HCT116 (cell line): Measurements from ENCODE around the gene DOCK1. TPM values are rescaled to one million over a fixed set of nuclear protein-coding genes. Genes with fewer than 3 reads are reported as not detected.

Source experiments
- ATAC-seq: fragments of 200-7000 bp; cut with Tn5 transposase; 2 replicates; pipeline ENCODE4 v1.9.1; 2020; ENCODE audit warnings: mild to moderate bottlenecking, moderate library complexity
- BruUV-seq: library from RNA; stranded (reverse); fragments of 400-500 nt; replicated peaks from 2 replicates; lab custom pipeline; 2021; lab: Mats Ljungman, UMichigan
- CTCF ChIA-PET: fragments of 300-600 bp; sonication (Branson Sonifier 250); formaldehyde crosslinking; loops from one replicate; lab custom pipeline; 2021; ENCODE audit warnings: antibody characterized with exemption; lab: Charles Lee
- POLR2A ChIA-PET: fragments of 300-600, 350-600 bp; sonication (Branson Sonifier 250); formaldehyde crosslinking; loops from one replicate; lab custom pipeline; 2021; ENCODE audit warnings: antibody characterized with exemption; lab: Charles Lee
- RAD21 ChIA-PET, 2 experiments: fragments of 300-600 bp; sonication (Branson Sonifier 250); formaldehyde crosslinking; loops; one replicate each; lab custom pipeline; 2023; ENCODE audit warnings: low total read pairs in 2 of 2; ENCODE audit not compliant: uncharacterized antibody in 2 of 2, unreplicated experiment in 2 of 2, low non-redundant PET in 1 of 2; lab: Charles Lee
- DNase-seq: peaks from one replicate; pipeline ENCODE4 v3.0.0-alpha.2; 2010; ENCODE audit warnings: low read depth, low spot score
- H2AFZ ChIP-seq: fragments of 200-600 bp; shearing (Covaris generic), sonication (generic); 2 replicates; pipeline ENCODE4 v1.6.1; 2017; ENCODE audit warnings: low read depth, mixed run types, mixed read lengths, antibody characterized with exemption, low read length; ENCODE audit not compliant: poor library complexity, severe bottlenecking
- H3K27ac ChIP-seq: 2 replicates; pipeline ENCODE4 v1.5.1; 2012; ENCODE audit warnings: low read depth, low read length
- H3K27me3 ChIP-seq: fragments of 200-600 bp; sonication (generic); 2 replicates; pipeline ENCODE4 v1.6.1; 2016; ENCODE audit warnings: mixed run types, low read length, mixed read lengths; ENCODE audit not compliant: insufficient read depth
- H3K36me3 ChIP-seq, 2 experiments: fragments of 200-500 bp in 1 of 2; fragments of 200-600 bp in 1 of 2; sonication (Bioruptor generic) in 1 of 2; sonication (generic) in 1 of 2; 2 replicates each; pipeline versions ENCODE4 v1.5.1 to v1.6.1; 2014 to 2016; ENCODE audit warnings: low read length in 2 of 2, inconsistent platforms in 1 of 2, mixed read lengths in 1 of 2, mixed run types in 1 of 2; ENCODE audit not compliant: insufficient read depth in 2 of 2, control insufficient read depth in 1 of 2
- H3K4me1 ChIP-seq, 2 experiments: fragments of 200-600 bp in 1 of 2; sonication (generic) in 1 of 2; 2 replicates each; pipeline versions ENCODE4 v1.5.1 to v1.6.1; 2012 to 2017; ENCODE audit warnings: low read length in 2 of 2, inconsistent platforms in 1 of 2, mild to moderate bottlenecking in 1 of 2, mixed read lengths in 1 of 2, mixed run types in 1 of 2, moderate library complexity in 1 of 2; ENCODE audit not compliant: insufficient read depth in 2 of 2, control insufficient read depth in 1 of 2
- H3K4me2 ChIP-seq: fragments of 200-600 bp; sonication (generic); 2 replicates; pipeline ENCODE4 v1.6.1; 2017; ENCODE audit warnings: mixed run types, low read length, mixed read lengths
- H3K4me3 ChIP-seq, 2 experiments: fragments of 200-600 bp in 1 of 2; sonication (generic) in 1 of 2; replicated peaks in 1 of 2; 2 replicates each; pipeline ENCODE4 v1.5.1; 2011 to 2016; ENCODE audit warnings: low read length in 2 of 2, control low read depth in 1 of 2, low read depth in 1 of 2, mild to moderate bottlenecking in 1 of 2, mixed read lengths in 1 of 2, mixed run types in 1 of 2
- H3K79me2 ChIP-seq: fragments of 200-600 bp; sonication (generic); 2 replicates; pipeline ENCODE4 v1.6.1; 2017; ENCODE audit warnings: mild to moderate bottlenecking, mixed run types, low read length, moderate library complexity, mixed read lengths; ENCODE audit not compliant: insufficient read depth
- H3K9ac ChIP-seq: fragments of 200-600 bp; sonication (generic); 2 replicates; pipeline ENCODE4 v1.6.1; 2016; ENCODE audit warnings: low read length, mixed read lengths
- H3K9me2 ChIP-seq: fragments of 200-600 bp; sonication (generic), shearing (Covaris generic); 2 replicates; pipeline ENCODE4 v1.6.1; 2017; ENCODE audit warnings: mixed run types, mild to moderate bottlenecking, moderate library complexity; ENCODE audit not compliant: insufficient read depth
- H3K9me3 ChIP-seq, 2 experiments: fragments of 200-500 bp in 1 of 2; fragments of 200-600 bp in 1 of 2; sonication (Bioruptor generic) in 1 of 2; sonication (generic) in 1 of 2; 2 replicates each; pipeline ENCODE4 v1.6.1; 2014 to 2017; ENCODE audit warnings: low read length in 2 of 2, mixed read lengths in 2 of 2, inconsistent platforms in 1 of 2, low read depth in 1 of 2, mild to moderate bottlenecking in 1 of 2, mixed run types in 1 of 2, moderate library complexity in 1 of 2; ENCODE audit not compliant: control insufficient read depth in 1 of 2, insufficient read depth in 1 of 2
- H4K20me1 ChIP-seq: fragments of 200-600 bp; sonication (generic), shearing (Covaris generic); 2 replicates; pipeline ENCODE4 v1.6.1; 2017; ENCODE audit warnings: mixed run types, mild to moderate bottlenecking, moderate library complexity; ENCODE audit not compliant: insufficient read depth
- CBX3 ChIP-seq: IDR thresholded peaks from 2 replicates; pipeline ENCODE4 v1.6.1; 2012; ENCODE audit warnings: low read depth
- CEBPB ChIP-seq: IDR thresholded peaks from 2 replicates; pipeline ENCODE4 v1.6.1; 2012; ENCODE audit warnings: low read depth
- EZH2phosphoT487 ChIP-seq: fragments of 200-600 bp; IDR thresholded peaks from 2 replicates; pipeline ENCODE4 v1.6.1; 2018; ENCODE audit warnings: antibody characterized with exemption, borderline replicate concordance
- FOSL1 ChIP-seq: IDR thresholded peaks from 2 replicates; pipeline ENCODE4 v1.6.1; 2012; ENCODE audit warnings: low read depth
- JUND ChIP-seq: IDR thresholded peaks from 2 replicates; pipeline ENCODE4 v1.6.1; 2012
- RAD21 ChIP-seq: IDR thresholded peaks from 2 replicates; pipeline ENCODE4 v1.6.1; 2012; ENCODE audit warnings: low read depth, mild to moderate bottlenecking
- SIN3A ChIP-seq: IDR thresholded peaks from 2 replicates; pipeline ENCODE4 v1.6.1; 2012; ENCODE audit warnings: low read depth
- SP1 ChIP-seq: IDR thresholded peaks from 2 replicates; pipeline ENCODE4 v1.6.1; 2012; ENCODE audit warnings: low read depth
- SRF ChIP-seq: IDR thresholded peaks from 2 replicates; pipeline ENCODE4 v1.6.1; 2012; ENCODE audit warnings: low read depth
- TCF7L2 ChIP-seq: IDR thresholded peaks from 2 replicates; pipeline ENCODE4 v1.7.0; 2011; ENCODE audit warnings: borderline replicate concordance, inconsistent platforms; ENCODE audit not compliant: insufficient read depth, insufficient read length; ENCODE audit errors: extremely low read depth
- YY1 ChIP-seq: IDR thresholded peaks from 2 replicates; pipeline ENCODE4 v1.6.1; 2011; ENCODE audit warnings: low read length, low read depth, moderate library complexity, mild to moderate bottlenecking; ENCODE audit not compliant: insufficient replicate concordance; ENCODE audit errors: extremely low read depth
- ZFX ChIP-seq: fragments of 450-650 bp; IDR thresholded peaks from 2 replicates; pipeline ENCODE4 v1.6.1; 2017
- ZNF274 ChIP-seq: fragments of 200-500 bp; sonication (Bioruptor generic); IDR thresholded peaks from 2 replicates; pipeline ENCODE4 v1.6.1; 2014; ENCODE audit warnings: mild to moderate bottlenecking, low read depth, low read length, inconsistent platforms
- intact Hi-C: fragments of 100-400 bp; cut with micrococcal nuclease; formaldehyde crosslinking; loops from 2 replicates; pipeline ENCODE4 v1.10.0; 2022
- total RNA-seq: library from RNA; stranded (reverse); gene quantifications from one replicate; pipeline ENCODE4 v1.2.1, GENCODE V29; 2021; ENCODE audit not compliant: unreplicated experiment
- TF ChIP-seq, protein P1 (sequence below): IDR thresholded peaks from 2 replicates; pipeline ENCODE4 v1.6.1; 2012
- TF ChIP-seq, protein P2 (sequence below): IDR thresholded peaks from 2 replicates; pipeline ENCODE4 v1.6.1; 2012; ENCODE audit warnings: low read depth

DOCK1 gene
- total RNA-seq, 1 experiment from 2014 or later = 46.5 TPM

DNA sequence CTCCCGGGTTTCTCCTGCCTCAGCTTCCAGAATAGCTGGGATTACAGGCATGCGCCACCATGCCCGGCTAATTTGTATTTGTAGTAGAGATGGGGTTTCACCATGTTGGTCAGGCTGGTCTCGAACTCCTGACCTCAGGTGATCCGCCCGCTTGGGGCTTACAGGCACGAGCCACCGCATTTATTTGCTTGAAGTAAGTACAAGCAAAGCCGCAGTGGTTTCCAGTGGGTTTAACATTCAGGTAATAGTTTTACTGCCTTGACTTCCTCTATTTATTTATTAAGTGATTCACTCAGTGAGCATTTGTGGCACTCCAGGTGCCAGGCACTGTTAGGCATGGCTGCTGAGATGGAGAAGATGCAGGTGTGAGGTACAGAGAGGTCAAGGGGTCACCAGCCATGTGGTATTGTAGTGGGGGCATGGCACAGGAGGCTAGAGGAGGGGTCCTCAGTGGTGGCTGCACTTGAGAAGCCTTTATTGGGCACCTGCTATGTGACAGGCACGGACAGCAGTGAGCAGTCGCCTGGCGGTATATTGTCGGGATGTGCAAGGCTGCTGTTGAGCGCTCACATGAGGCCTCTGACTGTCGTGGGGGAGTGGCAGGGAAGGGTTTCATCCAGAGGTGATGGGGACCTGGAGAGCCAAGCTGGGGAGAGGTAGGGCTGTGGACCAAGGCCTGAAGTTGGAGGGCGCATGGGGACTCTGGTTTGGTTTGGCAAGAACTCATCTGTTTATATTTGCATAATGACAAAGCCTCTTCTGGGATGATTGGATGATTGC is 54.9 kb downstream of the DOCK1 start:
- ATAC-seq = no peak
- Histone ChIP-seq H3K79me2 (peaks cover 40% of the 10 kb centered on the region; the same call in 1 of the 2 replicates), H3K4me2 (no peak overlapping the region), H3K27me3 (no peaks in the 10 kb centered on the region), H2AFZ (no peak overlapping the region), H3K9me3 (no peaks in the 10 kb centered on the region)
- TF ChIP-seq CBX3 = no peak
- TF ChIP-seq, protein P1, sequence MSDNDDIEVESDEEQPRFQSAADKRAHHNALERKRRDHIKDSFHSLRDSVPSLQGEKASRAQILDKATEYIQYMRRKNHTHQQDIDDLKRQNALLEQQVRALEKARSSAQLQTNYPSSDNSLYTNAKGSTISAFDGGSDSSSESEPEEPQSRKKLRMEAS = no peak
- no peak for TF ChIP-seq YY1
- no peak for TF ChIP-seq RAD21
- TF ChIP-seq FOSL1 = no peak
- no peak for TF ChIP-seq JUND
- no peak for TF ChIP-seq SP1
- TF ChIP-seq TCF7L2 = no peak
- no peak for TF ChIP-seq SRF
- TF ChIP-seq, protein P2, sequence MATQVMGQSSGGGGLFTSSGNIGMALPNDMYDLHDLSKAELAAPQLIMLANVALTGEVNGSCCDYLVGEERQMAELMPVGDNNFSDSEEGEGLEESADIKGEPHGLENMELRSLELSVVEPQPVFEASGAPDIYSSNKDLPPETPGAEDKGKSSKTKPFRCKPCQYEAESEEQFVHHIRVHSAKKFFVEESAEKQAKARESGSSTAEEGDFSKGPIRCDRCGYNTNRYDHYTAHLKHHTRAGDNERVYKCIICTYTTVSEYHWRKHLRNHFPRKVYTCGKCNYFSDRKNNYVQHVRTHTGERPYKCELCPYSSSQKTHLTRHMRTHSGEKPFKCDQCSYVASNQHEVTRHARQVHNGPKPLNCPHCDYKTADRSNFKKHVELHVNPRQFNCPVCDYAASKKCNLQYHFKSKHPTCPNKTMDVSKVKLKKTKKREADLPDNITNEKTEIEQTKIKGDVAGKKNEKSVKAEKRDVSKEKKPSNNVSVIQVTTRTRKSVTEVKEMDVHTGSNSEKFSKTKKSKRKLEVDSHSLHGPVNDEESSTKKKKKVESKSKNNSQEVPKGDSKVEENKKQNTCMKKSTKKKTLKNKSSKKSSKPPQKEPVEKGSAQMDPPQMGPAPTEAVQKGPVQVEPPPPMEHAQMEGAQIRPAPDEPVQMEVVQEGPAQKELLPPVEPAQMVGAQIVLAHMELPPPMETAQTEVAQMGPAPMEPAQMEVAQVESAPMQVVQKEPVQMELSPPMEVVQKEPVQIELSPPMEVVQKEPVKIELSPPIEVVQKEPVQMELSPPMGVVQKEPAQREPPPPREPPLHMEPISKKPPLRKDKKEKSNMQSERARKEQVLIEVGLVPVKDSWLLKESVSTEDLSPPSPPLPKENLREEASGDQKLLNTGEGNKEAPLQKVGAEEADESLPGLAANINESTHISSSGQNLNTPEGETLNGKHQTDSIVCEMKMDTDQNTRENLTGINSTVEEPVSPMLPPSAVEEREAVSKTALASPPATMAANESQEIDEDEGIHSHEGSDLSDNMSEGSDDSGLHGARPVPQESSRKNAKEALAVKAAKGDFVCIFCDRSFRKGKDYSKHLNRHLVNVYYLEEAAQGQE = no peak
- TF ChIP-seq ZFX = no peak
- TF ChIP-seq ZNF274 = no peak
- TF ChIP-seq CEBPB = no peak
- TF ChIP-seq EZH2phosphoT487 = no peak
- TF ChIP-seq SIN3A = no peak
- TF ChIP-seq, all 23 proteins: peak for 0
- no peak overlapping the region for H3K9ac ChIP-seq
- no peaks in the 10 kb centered on the region for H4K20me1 ChIP-seq
- POLR2A ChIA-PET = no interaction called here
- H3K27ac ChIP-seq = no peak overlapping the region
- DNase-seq = no peak
- no TSS peak for BruUV-seq
- RAD21 ChIA-PET = no interaction called here
- no peaks in the 10 kb centered on the region for H3K4me1 ChIP-seq
- no peaks in the 10 kb centered on the region for H3K36me3 ChIP-seq
- intact Hi-C loops = no loop called here
- H3K9me2 ChIP-seq = no peaks in the 10 kb centered on the region
- H3K4me3 ChIP-seq = no peak overlapping the region
- CTCF ChIA-PET = no interaction called here
